Epithelial cell of esophagus (primary cell): ENCODE measurements around the gene SIGLEC9.
A peak's percentile ranks its signal among the peaks of the same experiment; 100 is the strongest.

Source experiments
- DNase-seq: peaks from one replicate; pipeline ENCODE4 v3.0.0; 2010; ENCODE audit warnings: low read depth
- H3K4me3 ChIP-seq: 2 replicates; pipeline ENCODE4 v1.5.1; 2011; ENCODE audit warnings: mild to moderate bottlenecking, low read length, control low read depth
- CTCF ChIP-seq: IDR thresholded peaks from 2 replicates; pipeline ENCODE4 v1.5.1; 2011; ENCODE audit warnings: low read depth, mild to moderate bottlenecking, low read length, control low read depth, inconsistent platforms; ENCODE audit not compliant: insufficient read depth; ENCODE audit errors: missing control alignments

The SIGLEC9 gene

GRCh38 chr19:51091126-51091525, 33.6 kb upstream of the SIGLEC9 start:
- TF ChIP-seq CTCF, result no peak
- no peak overlapping the region for H3K4me3 ChIP-seq
- no peak for DNase-seq

- H3K4me3 ChIP-seq, result no peak overlapping the region
- no peak for DNase-seq
- no peak for TF ChIP-seq CTCF
Observed at GRCh38 chr19:51091895-51092873, 32.5 kb upstream of the SIGLEC9 start.

- no peak for TF ChIP-seq CTCF
- no peak overlapping the region for H3K4me3 ChIP-seq
- no peak for DNase-seq
Observed at GRCh38 chr19:51093101-51093500, 31.6 kb upstream of the SIGLEC9 start.

- no peak overlapping the region for H3K4me3 ChIP-seq
- DNase-seq, result peak; percentile 36
- no peak for TF ChIP-seq CTCF
Observed at GRCh38 chr19:51093510-51094345, 31.0 kb upstream of the SIGLEC9 start.

- TF ChIP-seq CTCF, result peak; percentile 67
- H3K4me3 ChIP-seq, result no peak overlapping the region
- DNase-seq, result no peak
Observed at GRCh38 chr19:51094696-51095279, 29.9 kb upstream of the SIGLEC9 start.

- no peak for DNase-seq
- peak; percentile 49 for TF ChIP-seq CTCF
- H3K4me3 ChIP-seq, result no peak overlapping the region
Observed at GRCh38 chr19:51096473-51097165, 28.1 kb upstream of the SIGLEC9 start.
